GM19395 (cell line): ENCODE data around the gene PHF2.

Experiments used
- ATAC-seq: cut with Tn5 transposase; IDR thresholded peaks from one replicate; pipeline ENCODE4 v1.9.1; 2021; ENCODE audit warnings: mild to moderate bottlenecking, moderate library complexity; ENCODE audit not compliant: unreplicated experiment

PHF2 gene

DNA sequence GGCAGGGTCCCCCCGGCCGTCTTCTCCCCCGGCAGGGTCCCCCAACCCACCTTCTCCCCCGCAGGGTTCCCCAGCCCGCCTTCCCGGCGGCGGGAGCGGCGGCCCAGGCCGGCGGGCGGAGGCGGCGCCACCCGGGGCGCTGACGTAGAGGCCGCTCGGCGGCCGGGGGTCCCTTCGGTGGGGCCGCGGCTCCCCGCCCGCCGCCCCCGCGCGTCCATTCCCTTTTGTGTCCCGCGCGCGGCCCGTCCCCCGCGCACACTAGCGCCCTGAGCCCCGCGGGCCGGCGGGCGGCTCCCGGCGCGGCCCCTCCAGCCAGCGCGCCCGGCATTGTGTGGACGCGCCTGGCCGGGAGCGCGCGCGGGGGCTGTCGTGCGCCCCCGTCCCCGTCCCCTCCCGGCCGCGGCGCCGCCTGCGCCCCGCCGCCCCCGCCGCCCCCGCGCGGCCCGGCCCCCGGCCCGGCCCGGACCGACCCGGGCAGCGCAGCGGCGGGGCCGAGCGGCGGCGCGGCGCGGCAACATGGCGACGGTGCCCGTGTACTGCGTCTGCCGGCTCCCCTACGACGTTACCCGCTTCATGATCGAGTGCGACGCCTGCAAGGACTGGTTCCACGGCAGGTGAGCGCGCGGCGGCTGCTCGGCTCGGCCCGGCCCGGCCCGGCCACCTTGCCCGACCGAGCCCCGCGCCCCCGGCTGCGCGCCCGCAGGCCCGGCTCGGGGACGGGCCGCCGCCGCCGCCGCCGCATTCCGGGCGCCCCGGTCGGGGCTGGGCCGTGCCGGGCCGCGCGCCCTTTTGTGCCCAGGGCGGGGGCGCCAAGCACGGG is at the start of gene PHF2:
Gene PHF2 (plus strand): TSS at position 327 of the 820 bp plus-strand sequence. CDS start 190 bp downstream, at position 517.
- ATAC-seq = no peak

- ATAC-seq = no peak
Measured at GRCh38 chr9:93531374-93531773, 45.0 kb upstream of the PHF2 start.

DNA sequence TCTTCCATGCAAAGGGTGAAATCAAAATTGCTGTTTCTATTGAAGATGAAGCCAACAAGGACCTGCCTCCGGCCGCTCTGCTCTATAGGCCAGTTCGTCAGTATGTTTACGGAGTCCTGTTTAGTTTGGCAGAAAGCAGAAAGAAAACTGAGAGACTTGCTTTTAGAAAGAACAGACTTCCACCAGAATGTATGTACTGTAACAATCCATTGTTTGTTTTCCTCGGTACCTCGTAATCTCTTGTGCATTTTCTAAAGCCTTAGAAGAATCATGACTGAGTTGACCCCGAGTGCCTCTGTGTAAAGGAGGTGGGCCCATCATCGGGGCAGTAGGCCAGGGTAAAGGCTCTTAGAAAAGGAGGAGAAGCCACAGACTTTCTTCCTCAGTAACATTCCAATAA is 44.2 kb upstream of the PHF2 start:
- no peak for ATAC-seq

DNA sequence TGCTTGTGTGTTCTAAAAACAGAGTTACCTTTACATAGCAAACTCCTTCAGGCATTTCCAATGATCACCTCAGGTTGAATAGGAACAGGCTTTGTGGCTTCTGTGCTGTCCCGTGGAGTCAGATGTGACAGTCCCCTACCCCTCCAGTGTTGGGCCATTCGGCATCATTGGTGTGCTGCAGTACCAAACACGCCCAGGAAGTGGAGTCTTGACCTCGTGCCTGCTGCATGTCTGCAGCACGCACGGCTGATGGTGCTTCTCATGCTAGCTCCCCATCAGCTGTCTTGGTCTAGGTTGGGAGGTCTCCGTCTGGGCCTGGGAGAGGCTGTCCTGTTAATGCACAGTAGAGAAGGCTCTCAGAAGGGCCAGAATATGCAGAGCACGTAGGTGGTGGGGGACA is 42.5 kb upstream of the PHF2 start:
- ATAC-seq = no peak

DNA sequence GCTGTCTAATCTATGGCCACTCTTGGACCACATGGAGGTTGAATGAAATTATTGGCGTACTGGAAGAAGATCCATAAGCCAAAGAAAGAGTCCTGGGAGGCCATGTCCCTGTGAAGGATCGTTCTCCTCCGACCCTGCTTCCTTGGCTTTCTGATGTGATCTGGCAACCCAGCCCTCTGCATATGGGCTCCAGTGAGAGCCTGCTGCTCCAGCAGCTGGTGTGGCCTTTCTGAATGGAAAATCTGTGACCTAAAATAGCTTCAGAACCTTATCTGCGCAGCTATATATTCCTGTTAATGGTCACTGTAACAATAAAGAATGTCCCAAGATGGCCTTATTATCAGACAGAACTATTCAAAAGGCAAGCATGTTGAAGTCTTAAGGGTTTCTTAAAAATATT is 40.2 kb upstream of the PHF2 start:
- ATAC-seq = no peak

- ATAC-seq = no peak
Measured at GRCh38 chr9:93536874-93537273, 39.5 kb upstream of the PHF2 start.

GRCh38 chr9:93540305-93540704 is 36.1 kb upstream of the PHF2 start:
- ATAC-seq = no peak

DNA sequence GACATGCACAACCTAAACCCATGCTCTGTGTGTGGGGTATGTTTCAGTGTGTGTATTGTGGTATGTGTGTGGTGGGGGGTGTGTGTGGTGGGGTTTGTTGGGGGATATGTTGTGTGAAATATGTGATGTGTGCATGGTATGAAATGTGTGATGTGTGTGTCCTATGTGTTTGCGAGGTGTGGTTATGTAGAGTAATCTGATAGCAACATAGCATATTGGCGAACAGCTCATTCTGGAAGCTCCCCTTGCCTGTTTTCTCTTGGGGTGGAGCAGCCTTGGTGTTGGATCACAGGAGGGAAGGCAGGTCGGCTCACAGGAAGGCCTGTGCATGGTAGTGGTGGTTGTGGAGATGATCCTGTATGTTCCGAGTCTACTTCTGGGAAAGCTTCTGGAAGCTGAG is 35.4 kb upstream of the PHF2 start:
- ATAC-seq = no peak

- no peak for ATAC-seq
Measured at GRCh38 chr9:93541581-93542349, 34.6 kb upstream of the PHF2 start.

DNA sequence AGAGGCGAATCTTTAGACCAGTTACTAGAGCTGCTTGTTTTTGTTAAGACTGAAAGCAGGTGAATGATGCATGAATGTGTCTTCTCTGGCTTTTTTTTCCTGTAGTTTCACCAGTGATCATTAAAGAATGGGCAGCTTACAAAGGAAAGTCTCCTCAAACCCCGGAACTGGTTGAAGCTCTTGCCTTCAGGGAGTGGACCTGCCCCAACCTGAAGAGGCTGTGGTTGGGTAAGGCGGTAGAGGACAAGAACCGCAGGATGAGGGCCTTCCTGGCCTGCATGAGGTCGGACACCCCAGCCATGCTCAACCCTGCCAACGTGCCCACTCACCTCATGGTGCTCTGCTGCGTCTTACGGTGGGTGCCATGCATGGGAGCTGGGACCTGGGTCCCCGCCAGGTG is 33.3 kb upstream of the PHF2 start:
- ATAC-seq = no peak

DNA sequence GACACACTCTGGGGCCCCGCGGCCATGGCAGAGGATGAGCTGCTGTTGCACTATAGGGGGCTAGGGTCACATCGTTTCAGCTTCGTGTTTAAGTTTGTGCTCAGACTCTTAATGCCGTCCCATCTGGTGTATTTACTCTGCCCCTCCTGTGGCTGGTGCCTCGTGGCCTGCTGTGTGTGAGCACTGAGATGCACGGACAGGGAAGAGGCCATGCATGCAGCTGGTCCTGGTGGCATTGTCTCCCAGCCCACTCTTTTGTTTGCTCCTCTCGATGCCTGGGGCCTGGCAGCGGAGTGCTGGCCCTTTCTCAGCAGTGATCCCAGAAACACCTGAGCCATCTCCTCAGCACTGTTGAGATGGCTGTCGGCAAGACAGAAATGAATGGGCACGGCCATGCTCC is 30.0 kb upstream of the PHF2 start:
- no peak for ATAC-seq

- ATAC-seq = no peak
Measured at GRCh38 chr9:93549611-93550010, 26.8 kb upstream of the PHF2 start.

DNA sequence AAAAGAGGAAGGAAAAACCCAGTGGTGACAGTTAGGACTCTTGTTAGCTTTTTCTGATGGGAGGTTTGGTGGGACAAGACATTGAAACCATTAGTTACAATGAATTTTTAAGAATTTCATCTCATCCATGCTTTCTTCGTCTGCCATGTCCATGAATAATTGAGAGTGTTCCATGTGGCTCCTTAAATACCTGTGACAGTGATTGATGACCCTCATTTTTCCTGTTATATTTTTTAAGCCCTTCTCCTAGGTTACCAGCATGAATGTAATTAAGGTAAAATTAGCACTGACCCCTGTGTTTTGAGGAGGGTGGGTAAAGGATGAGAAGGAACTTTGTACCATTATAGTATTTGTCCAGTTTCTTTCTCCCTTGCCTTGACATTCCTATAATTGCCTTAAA is 23.5 kb upstream of the PHF2 start:
- no peak for ATAC-seq

DNA sequence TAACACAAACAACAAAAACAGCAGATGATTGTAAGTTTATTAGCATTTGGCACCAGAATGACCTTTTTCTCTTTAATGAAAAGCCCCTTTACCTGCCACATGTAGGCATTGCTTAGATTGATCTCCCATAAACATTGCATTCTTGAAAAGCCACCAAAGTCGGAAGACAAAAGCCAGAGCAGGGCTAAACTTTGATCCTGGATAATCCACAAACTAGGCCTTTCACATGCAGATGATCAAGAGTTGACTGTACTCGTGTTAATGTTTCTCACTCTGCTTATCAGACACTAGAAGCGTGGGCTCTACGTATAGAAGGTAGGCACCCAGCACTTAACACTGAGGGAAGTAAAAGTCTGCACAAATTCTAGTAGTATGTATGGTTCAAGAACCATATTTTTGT is 21.0 kb upstream of the PHF2 start:
- no peak for ATAC-seq

DNA sequence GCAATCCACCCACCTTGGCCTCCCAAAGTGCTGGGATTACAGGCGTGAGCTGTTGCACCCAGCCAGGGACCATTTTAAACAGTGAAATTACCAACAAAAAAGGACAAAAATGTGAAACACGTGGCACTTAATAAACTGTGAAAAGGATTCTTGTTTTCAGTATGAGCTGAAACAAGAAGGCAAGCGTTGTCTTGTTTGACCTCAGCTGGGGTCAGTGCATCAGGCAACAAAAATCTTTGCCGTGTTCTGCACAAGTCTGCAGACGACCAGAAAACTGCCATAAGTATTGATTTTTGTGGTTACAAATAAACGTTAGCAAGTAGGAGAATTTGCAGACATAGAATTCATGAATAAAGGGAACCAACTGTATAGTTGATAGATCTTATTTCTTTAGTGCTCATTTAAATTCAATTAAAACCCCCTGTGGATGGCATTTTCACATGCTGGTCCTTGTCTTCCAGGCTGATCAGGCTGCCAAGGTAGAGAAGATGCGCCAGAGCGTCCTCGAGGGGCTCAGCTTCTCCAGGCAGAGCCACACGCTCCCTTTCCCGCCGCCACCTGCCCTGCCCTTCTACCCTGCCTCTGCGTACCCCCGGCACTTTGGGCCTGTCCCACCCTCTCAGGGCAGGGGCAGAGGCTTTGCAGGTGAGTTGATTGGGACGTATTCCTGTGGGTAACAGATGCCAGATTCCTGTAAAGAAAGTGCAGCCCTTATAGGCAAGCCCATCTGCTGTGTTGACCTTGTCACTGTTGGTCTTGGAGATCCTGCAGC is 18.8 kb upstream of the PHF2 start:
- ATAC-seq = no peak

GRCh38 chr9:93558503-93558902 is 17.9 kb upstream of the PHF2 start:
- no peak for ATAC-seq

GRCh38 chr9:93560991-93561390 is 15.4 kb upstream of the PHF2 start:
- ATAC-seq = no peak

DNA sequence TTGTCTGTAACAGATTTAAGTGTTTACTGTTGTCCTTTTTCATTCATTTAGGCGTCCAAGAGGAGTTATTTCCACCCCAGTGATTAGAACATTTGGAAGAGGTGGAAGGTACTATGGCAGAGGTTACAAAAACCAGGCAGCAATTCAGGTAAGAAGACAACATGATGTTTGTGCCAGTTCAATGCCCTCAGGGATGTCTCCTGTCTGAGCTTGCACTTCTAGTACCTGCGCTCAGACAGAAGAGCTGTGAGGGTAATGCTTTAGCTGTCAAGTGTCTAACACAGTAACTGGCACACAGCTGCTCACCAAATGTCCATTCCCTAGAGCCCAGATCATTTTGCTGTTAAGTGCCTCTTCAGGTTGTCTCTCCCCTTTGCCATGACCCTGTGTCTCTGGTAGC is 14.2 kb upstream of the PHF2 start:
- no peak for ATAC-seq

- no peak for ATAC-seq
Measured at GRCh38 chr9:93565089-93565488, 11.3 kb upstream of the PHF2 start.

DNA sequence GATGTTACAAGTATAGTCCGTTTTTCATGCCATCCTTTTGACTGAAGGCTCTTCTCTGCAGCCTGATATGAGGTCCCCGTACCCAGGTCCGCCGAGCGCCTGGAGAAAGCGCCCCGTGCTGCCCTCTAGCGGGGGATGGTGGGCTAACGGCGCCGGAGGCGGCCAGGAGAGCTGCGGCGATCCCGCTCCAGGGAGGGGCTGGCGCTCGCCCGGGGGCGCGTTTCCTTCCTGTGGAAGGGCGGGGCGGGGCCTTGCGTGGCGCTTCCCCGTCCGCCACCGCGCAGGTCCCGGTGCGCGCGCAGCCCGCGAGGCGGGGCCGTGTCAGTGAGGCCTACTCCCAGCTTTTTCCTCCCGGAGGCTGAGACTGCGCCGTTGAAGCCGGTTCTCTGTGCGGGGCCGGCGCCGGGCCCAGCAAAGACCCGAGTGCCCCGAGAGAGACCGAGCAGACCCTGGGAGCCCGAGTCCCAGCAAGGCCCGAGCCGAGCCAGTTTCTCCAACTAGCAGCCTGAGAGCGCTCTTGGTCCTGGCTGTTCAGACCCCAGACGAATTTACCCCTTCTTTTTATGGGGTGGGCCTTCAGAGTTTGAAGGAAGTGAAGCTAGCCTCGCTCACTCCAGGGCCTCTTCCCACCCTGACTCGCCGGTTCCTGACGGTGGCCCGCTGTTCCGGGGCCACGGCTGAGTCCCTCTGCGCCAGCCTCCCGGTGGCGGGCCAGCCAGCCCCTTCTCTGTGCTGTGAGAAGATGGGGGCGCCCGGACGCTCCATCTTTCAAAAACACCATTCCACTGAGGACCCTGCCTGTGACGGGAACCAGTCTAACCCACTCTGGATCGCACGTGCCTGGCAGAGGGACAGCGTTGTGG is 9.7 kb upstream of the PHF2 start:
- ATAC-seq = peak; percentile 78
